SK-N-SH treated with all-trans-retinoic acid at 6 μM for 48 hours (cell line): ENCODE measurements around the gene RAB35.

Source experiments
- ISL1 ChIP-seq: fragments of 250-450 bp; sonication (Bioruptor Pico); IDR thresholded peaks from 2 replicates; pipeline ENCODE4 v2.1.2; 2022; ENCODE audit warnings: mild to moderate bottlenecking, moderate library complexity
- RARB ChIP-seq: fragments of 250-450 bp; sonication (Bioruptor Pico); IDR thresholded peaks from 2 replicates; pipeline ENCODE4 v1.8.0; 2021; ENCODE audit warnings: mild to moderate bottlenecking, moderate library complexity
- ZFP3 ChIP-seq: fragments of 250-450 bp; sonication (Bioruptor Pico); IDR thresholded peaks from 2 replicates; pipeline ENCODE4 v1.5.0; 2020; ENCODE audit warnings: mild to moderate bottlenecking, moderate library complexity
- ZNF70 ChIP-seq: fragments of 450-650 bp; formaldehyde crosslinking; IDR thresholded peaks from 2 replicates; pipeline ENCODE4 v1.5.0; 2020; ENCODE audit warnings: mild to moderate bottlenecking, moderate library complexity

GRCh38 chr12:120144215-120144614, 27.7 kb upstream of the RAB35 start:
- TF ChIP-seq ZFP3 (CRISPR knock-in tag) (no peak), ZNF70 (CRISPR knock-in tag) (no peak), ISL1 (CRISPR knock-in tag) (no peak), RARB (CRISPR knock-in tag) (no peak)
